T-helper 2 cell (primary cell): ENCODE results near the gene TOMM40.

Source experiments
- DNase-seq, 5 experiments: peaks; one replicate each; pipeline versions ENCODE4 v3.0.0 to v3.0.0-alpha.2; 2012 to 2022

The TOMM40 gene

DNA sequence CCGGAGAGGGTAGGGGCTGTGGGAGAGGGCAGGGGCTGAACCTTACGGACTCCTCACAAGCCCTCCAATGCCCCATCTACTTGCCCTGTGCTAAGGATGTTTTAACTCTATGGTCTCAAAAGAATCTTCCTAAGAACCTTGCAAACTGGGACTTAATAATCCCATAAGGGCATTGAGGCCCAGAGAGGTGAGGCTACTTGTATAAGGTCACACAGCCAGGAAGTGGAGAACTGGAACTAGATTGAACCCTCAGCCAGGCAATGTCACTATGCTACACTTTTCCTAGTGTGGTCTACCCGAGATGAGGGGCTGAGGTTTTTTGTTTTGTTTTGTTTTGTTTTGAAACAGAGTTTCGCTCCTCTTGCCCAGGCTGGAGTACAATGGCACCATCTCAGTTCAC lies 40.5 kb downstream of the TOMM40 start:
- no peak for DNase-seq

GRCh38 chr19:44939668-44940067 lies 48.6 kb downstream of the TOMM40 start:
- DNase-seq, result no peak

- DNase-seq, result no peak
Measured at GRCh38 chr19:44942067-44942571, 51.1 kb downstream of the TOMM40 start, which contains the start of gene APOC4. Gene APOC4, plus strand, starts transcription at chr19:44942237. Its CDS starts 41 bp downstream, at chr19:44942278.

- no peak for DNase-seq
Measured at GRCh38 chr19:44943801-44944249, 52.8 kb downstream of the TOMM40 start.

GRCh38 chr19:44947041-44947581 lies 56.1 kb downstream of the TOMM40 start:
- DNase-seq, result no peak

DNA sequence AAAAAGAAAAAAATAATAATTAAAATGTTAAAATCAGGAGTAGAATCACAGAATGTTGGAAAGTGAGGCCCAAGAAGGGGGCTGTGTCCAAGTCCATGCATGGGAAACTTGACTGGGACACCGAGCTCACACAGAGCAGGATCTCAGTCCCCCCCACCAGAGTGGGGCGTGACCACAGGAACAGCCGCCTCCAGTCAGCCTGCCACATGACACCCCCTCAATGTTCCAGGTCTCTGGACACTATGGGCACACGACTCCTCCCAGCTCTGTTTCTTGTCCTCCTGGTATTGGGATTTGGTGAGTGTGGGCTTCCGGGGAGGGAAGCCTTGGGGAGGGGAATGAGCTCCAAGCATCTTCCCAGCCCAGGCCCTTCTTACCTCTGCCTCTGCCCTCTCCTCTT lies 57.2 kb downstream of the TOMM40 start:
- DNase-seq, result no peak

DNA sequence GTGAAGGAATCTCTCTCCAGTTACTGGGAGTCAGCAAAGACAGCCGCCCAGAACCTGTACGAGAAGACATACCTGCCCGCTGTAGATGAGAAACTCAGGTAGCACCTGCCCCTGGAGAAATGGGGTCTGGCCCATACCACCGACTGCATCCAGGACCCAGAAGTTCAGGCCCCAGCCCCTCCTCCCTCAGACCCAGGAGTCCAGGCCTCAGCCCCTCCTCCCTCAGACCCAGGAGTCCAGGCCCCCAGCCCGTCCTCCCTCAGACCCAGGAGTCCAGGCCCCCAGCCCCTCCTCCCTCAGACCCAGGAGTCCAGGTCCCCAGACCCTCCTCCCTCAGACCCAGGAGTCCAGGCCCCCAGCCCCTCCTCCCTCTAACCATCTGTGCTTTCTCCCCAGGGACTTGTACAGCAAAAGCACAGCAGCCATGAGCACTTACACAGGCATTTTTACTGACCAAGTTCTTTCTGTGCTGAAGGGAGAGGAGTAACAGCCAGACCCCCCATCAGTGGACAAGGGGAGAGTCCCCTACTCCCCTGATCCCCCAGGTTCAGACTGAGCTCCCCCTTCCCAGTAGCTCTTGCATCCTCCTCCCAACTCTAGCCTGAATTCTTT lies 57.8 kb downstream of the TOMM40 start:
- no peak for DNase-seq

- DNase-seq, result no peak
Measured at GRCh38 chr19:44949550-44949949, 58.5 kb downstream of the TOMM40 start.

DNA sequence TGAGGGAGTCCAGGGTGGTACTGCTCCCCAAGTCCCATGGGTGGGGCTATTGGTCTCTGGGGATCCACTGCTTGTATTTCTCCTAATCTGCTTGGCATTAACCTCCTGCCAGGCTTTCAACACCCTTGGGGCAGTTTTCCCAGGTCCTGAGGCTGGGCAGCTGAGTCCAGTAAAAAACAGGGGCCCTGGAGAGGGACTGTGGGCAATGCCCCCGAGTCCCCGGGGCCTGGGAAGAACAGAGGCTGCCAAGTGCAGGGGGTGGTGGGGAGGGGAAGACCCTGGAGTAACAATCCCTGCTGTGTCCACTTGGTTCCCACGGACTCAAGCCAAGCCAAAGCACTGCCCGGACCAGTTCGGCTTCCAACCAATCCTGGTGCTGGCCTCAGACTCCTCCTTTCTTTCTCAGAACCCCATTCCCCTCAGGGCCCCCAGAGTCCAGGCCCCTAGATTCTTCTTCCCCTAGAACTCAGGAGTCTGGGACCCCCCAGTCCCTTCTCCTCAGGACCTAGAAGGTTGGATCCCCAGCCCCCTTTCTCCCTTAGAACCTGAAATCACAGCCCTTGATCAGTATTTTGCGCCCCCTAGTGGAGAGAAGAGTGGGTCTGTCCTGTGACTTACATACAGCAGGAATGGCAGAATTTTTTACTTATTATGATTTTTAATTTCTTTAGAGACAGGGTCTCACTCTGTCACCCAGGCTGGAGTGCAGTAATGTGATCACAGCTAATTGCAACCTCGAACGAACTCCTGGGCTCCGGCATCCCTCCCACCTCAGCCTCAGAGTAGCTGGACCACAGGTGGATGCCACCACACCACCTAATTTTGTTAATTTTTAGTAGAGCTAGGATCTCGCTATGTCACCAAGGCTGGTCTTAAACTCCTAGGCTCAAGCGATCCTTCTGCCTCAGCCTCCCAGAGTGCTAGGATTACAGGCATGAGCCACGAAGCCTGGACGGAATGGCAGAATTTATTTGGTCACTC lies 60.4 kb downstream of the TOMM40 start:
- DNase-seq, result peak in 4 of 5 experiments; percentile 29 to 74 (median 48)
